HG02840 (cell line): ENCODE data around the gene NSMCE1.

Source experiments
- ATAC-seq: cut with Tn5 transposase; IDR thresholded peaks from one replicate; pipeline ENCODE4 v1.9.1; 2021; ENCODE audit warnings: mild to moderate bottlenecking, moderate library complexity, moderate number of reproducible peaks; ENCODE audit not compliant: unreplicated experiment, low FRiP score

Gene NSMCE1

GRCh38 chr16:27232901-27233625 lies 35.5 kb downstream of the NSMCE1 start:
- no peak for ATAC-seq

- peak; percentile 55 for ATAC-seq
Measured at GRCh38 chr16:27232061-27232900, 36.3 kb downstream of the NSMCE1 start.

- no peak for ATAC-seq
Measured at GRCh38 chr16:27231692-27232060, 36.9 kb downstream of the NSMCE1 start.

- ATAC-seq, result no peak
Measured at GRCh38 chr16:27230562-27231001, 38.0 kb downstream of the NSMCE1 start.

GRCh38 chr16:27229891-27230470 lies 38.6 kb downstream of the NSMCE1 start:
- no peak for ATAC-seq

- no peak for ATAC-seq
Measured at GRCh38 chr16:27228621-27229501, 39.7 kb downstream of the NSMCE1 start.

GRCh38 chr16:27228045-27228444 lies 40.5 kb downstream of the NSMCE1 start:
- no peak for ATAC-seq

- ATAC-seq, result no peak
Measured at GRCh38 chr16:27226976-27227705, 41.4 kb downstream of the NSMCE1 start.

GRCh38 chr16:27226476-27226875 lies 42.1 kb downstream of the NSMCE1 start:
- ATAC-seq, result no peak

- ATAC-seq, result no peak
Measured at GRCh38 chr16:27225536-27226360, 42.8 kb downstream of the NSMCE1 start.

- ATAC-seq, result no peak
Measured at GRCh38 chr16:27224741-27225300, 43.8 kb downstream of the NSMCE1 start.

GRCh38 chr16:27224271-27224737 lies 44.3 kb downstream of the NSMCE1 start:
- no peak for ATAC-seq

GRCh38 chr16:27223701-27224100 lies 44.9 kb downstream of the NSMCE1 start:
- no peak for ATAC-seq

GRCh38 chr16:27223226-27223610 lies 45.4 kb downstream of the NSMCE1 start:
- no peak for ATAC-seq

GRCh38 chr16:27222249-27223225 lies 46.0 kb downstream of the NSMCE1 start:
- no peak for ATAC-seq

- ATAC-seq, result no peak
Measured at GRCh38 chr16:27221576-27222248, 46.9 kb downstream of the NSMCE1 start.

GRCh38 chr16:27220991-27221390 lies 47.6 kb downstream of the NSMCE1 start:
- ATAC-seq, result no peak
